SK-N-MC (cell line): Measurements from ENCODE around the gene TPT1.

ENCODE experiments used
- EZH2 ChIP-seq: fragments of 200-600 bp; sonication (generic); IDR thresholded peaks from one replicate; pipeline ENCODE4 v1.6.1; 2017; ENCODE audit warnings: antibody characterized with exemption
- FOXP2 ChIP-seq: optimal IDR thresholded peaks from 2 replicates; pipeline ENCODE3; 2011; ENCODE audit warnings: mild to moderate bottlenecking, moderate library complexity; ENCODE audit not compliant: insufficient read depth; ENCODE audit errors: extremely low read length, control extremely low read depth
- POLR2AphosphoS5 ChIP-seq: IDR thresholded peaks from 2 replicates; pipeline ENCODE4 v1.6.1; 2012; ENCODE audit warnings: mild to moderate bottlenecking, low read depth, low read length, borderline replicate concordance

DNA sequence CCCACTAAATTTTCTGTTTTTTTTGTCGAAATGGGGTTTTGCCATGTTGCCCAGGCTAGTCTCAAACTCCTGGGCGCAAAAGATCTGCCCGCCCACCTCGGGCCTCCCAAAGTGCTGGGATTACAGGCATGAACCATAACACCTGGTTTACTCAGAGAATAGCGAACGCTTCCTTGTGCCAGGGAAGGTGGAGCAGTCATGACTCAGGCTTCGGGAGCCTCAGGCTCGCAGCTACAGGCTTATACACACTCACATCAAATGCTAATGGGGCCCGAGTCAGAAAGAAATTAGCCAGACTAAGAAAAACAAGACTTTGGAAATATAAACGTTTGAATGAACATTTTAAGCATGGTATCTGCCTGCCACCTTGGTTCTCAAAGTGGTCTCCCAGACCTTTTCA, 11.0 kb upstream of the TPT1 start:
- TF ChIP-seq EZH2 (no peak), POLR2AphosphoS5 (no peak), FOXP2 (no peak)
